ENCODE data around the gene MEF2B. TPM values are rescaled to one million over a fixed set of nuclear protein-coding genes. Genes with fewer than 3 reads are reported as not detected.
"Not testable (repeated sequence)": the region's sequence is repeated elsewhere in the genome, so short reads cannot be mapped to it uniquely, and the experiment has no call there.

Gene MEF2B
- total RNA-seq, 1 experiment from 2014 or later: 0.80 TPM

GRCh38 chr19:19137556-19138108 lies 32.4 kb downstream of the MEF2B start:
- no peaks in the 10 kb centered on the region for H3K36me3 ChIP-seq (replicated peaks; ENCODE audit: control insufficient read depth, insufficient read depth, low read length)
- peaks cover 10% of the 10 kb centered on the region; the same call in 1 of the 2 replicates for H3K27me3 ChIP-seq (ENCODE audit: control insufficient read depth, insufficient read depth, low read length)
- DNase-seq: peak; percentile 61
- H3K4me3 ChIP-seq (ENCODE audit: insufficient read depth, low read depth, low read length): peak overlapping the region; percentile 81

- not testable (repeated sequence) for H3K36me3 ChIP-seq (replicated peaks; ENCODE audit: control insufficient read depth, insufficient read depth, low read length); DNase-seq; H3K4me3 ChIP-seq (ENCODE audit: insufficient read depth, low read depth, low read length)
- H3K27me3 ChIP-seq (ENCODE audit: control insufficient read depth, insufficient read depth, low read length): peaks cover 10% of the 10 kb centered on the region; the same call in 1 of the 2 replicates
These were observed 34.4 kb downstream of the MEF2B start for GRCh38 chr19:19135713-19136112.

GRCh38 chr19:19134687-19135158 lies 35.3 kb downstream of the MEF2B start:
- peak; percentile 95 for DNase-seq
- no peaks in the 10 kb centered on the region; the same call in 1 of the 2 replicates for H3K36me3 ChIP-seq (replicated peaks; ENCODE audit: control insufficient read depth, insufficient read depth, low read length)
- peak overlapping the region; percentile 26 for H3K4me3 ChIP-seq (ENCODE audit: insufficient read depth, low read depth, low read length)
- H3K27me3 ChIP-seq (ENCODE audit: control insufficient read depth, insufficient read depth, low read length): peaks cover 6% of the 10 kb centered on the region; the same call in 1 of the 2 replicates

GRCh38 chr19:19133985-19134384 lies 36.1 kb downstream of the MEF2B start:
- H3K4me3 ChIP-seq (ENCODE audit: insufficient read depth, low read depth, low read length): no peak overlapping the region
- H3K36me3 ChIP-seq (replicated peaks; ENCODE audit: control insufficient read depth, insufficient read depth, low read length): no peaks in the 10 kb centered on the region; the same call in 1 of the 2 replicates
- peaks cover 6% of the 10 kb centered on the region; the same call in 1 of the 2 replicates for H3K27me3 ChIP-seq (ENCODE audit: control insufficient read depth, insufficient read depth, low read length)
- no peak for DNase-seq

GRCh38 chr19:19132912-19133311 lies 37.2 kb downstream of the MEF2B start:
- H3K27me3 ChIP-seq (ENCODE audit: control insufficient read depth, insufficient read depth, low read length): peaks cover 6% of the 10 kb centered on the region; the same call in 1 of the 2 replicates
- H3K4me3 ChIP-seq (ENCODE audit: insufficient read depth, low read depth, low read length): no peak overlapping the region
- no peaks in the 10 kb centered on the region; the same call in 1 of the 2 replicates for H3K36me3 ChIP-seq (replicated peaks; ENCODE audit: control insufficient read depth, insufficient read depth, low read length)
- DNase-seq: peak; percentile 15

GRCh38 chr19:19131989-19132388 lies 38.1 kb downstream of the MEF2B start:
- Histone ChIP-seq H3K27me3 (ENCODE audit: control insufficient read depth, insufficient read depth, low read length) (no peaks in the 10 kb centered on the region; the same call in 1 of the 2 replicates), H3K4me3 (ENCODE audit: insufficient read depth, low read depth, low read length) (no peak overlapping the region), H3K36me3 (replicated peaks; ENCODE audit: control insufficient read depth, insufficient read depth, low read length) (no peaks in the 10 kb centered on the region; the same call in 1 of the 2 replicates)
- peak; percentile 11 for DNase-seq

GRCh38 chr19:19126102-19126501 lies 44.0 kb downstream of the MEF2B start:
- no peaks in the 10 kb centered on the region; the same call in 1 of the 2 replicates for H3K36me3 ChIP-seq (replicated peaks; ENCODE audit: control insufficient read depth, insufficient read depth, low read length)
- no peak overlapping the region for H3K4me3 ChIP-seq (ENCODE audit: insufficient read depth, low read depth, low read length)
- no peaks in the 10 kb centered on the region for H3K27me3 ChIP-seq (ENCODE audit: control insufficient read depth, insufficient read depth, low read length)
- no peak for DNase-seq

- no peak overlapping the region for H3K4me3 ChIP-seq (ENCODE audit: insufficient read depth, low read depth, low read length)
- peaks cover 3% of the 10 kb centered on the region; the same call in 1 of the 2 replicates for H3K36me3 ChIP-seq (replicated peaks; ENCODE audit: control insufficient read depth, insufficient read depth, low read length)
- no peak for DNase-seq
- no peaks in the 10 kb centered on the region for H3K27me3 ChIP-seq (ENCODE audit: control insufficient read depth, insufficient read depth, low read length)
These were observed 46.7 kb downstream of the MEF2B start for GRCh38 chr19:19123386-19123785.

GRCh38 chr19:19122902-19123301 lies 47.2 kb downstream of the MEF2B start:
- Histone ChIP-seq H3K4me3 (ENCODE audit: insufficient read depth, low read depth, low read length) (no peak overlapping the region), H3K27me3 (ENCODE audit: control insufficient read depth, insufficient read depth, low read length) (no peaks in the 10 kb centered on the region), H3K36me3 (replicated peaks; ENCODE audit: control insufficient read depth, insufficient read depth, low read length) (peaks cover 3% of the 10 kb centered on the region; the same call in 1 of the 2 replicates)
- no peak for DNase-seq

GRCh38 chr19:19121371-19121770 lies 48.7 kb downstream of the MEF2B start:
- Histone ChIP-seq H3K36me3 (replicated peaks; ENCODE audit: control insufficient read depth, insufficient read depth, low read length) (peaks cover 3% of the 10 kb centered on the region; the same call in 1 of the 2 replicates), H3K4me3 (ENCODE audit: insufficient read depth, low read depth, low read length) (no peak overlapping the region), H3K27me3 (ENCODE audit: control insufficient read depth, insufficient read depth, low read length) (no peaks in the 10 kb centered on the region)
- DNase-seq: no peak

GRCh38 chr19:19120308-19121231 lies 49.5 kb downstream of the MEF2B start:
- peak overlapping the region; percentile 39 for H3K4me3 ChIP-seq (ENCODE audit: insufficient read depth, low read depth, low read length)
- peak; percentile 99 for DNase-seq
- H3K36me3 ChIP-seq (replicated peaks; ENCODE audit: control insufficient read depth, insufficient read depth, low read length): peaks cover 3% of the 10 kb centered on the region; the same call in 1 of the 2 replicates
- H3K27me3 ChIP-seq (ENCODE audit: control insufficient read depth, insufficient read depth, low read length): no peaks in the 10 kb centered on the region

GRCh38 chr19:19119325-19120237 lies 50.5 kb downstream of the MEF2B start:
- DNase-seq: no peak
- Histone ChIP-seq H3K36me3 (replicated peaks; ENCODE audit: control insufficient read depth, insufficient read depth, low read length) (peaks cover 3% of the 10 kb centered on the region; the same call in 1 of the 2 replicates), H3K27me3 (ENCODE audit: control insufficient read depth, insufficient read depth, low read length) (no peaks in the 10 kb centered on the region), H3K4me3 (ENCODE audit: insufficient read depth, low read depth, low read length) (no peak overlapping the region)

GRCh38 chr19:19115954-19116353 lies 54.1 kb downstream of the MEF2B start:
- no peak overlapping the region for H3K4me3 ChIP-seq (ENCODE audit: insufficient read depth, low read depth, low read length)
- H3K36me3 ChIP-seq (replicated peaks; ENCODE audit: control insufficient read depth, insufficient read depth, low read length): peaks cover 3% of the 10 kb centered on the region; the same call in 1 of the 2 replicates
- peak; percentile 91 for DNase-seq
- H3K27me3 ChIP-seq (ENCODE audit: control insufficient read depth, insufficient read depth, low read length): no peaks in the 10 kb centered on the region

Measured in H7 (cell line).